CD4-positive, alpha-beta T cell (primary cell): ENCODE data around the gene MTOR. TPM values are rescaled to one million over a fixed set of nuclear protein-coding genes. Genes with fewer than 3 reads are reported as not detected.
"Not testable (repeated sequence)": the region's sequence is repeated elsewhere in the genome, so short reads cannot be mapped to it uniquely, and the experiment has no call there.

Experiments used
- ATAC-seq: fragments of 200-7000 bp; cut with Tn5 transposase; one replicate; pipeline ENCODE4 v1.10.0; 2022; ENCODE audit warnings: mild to moderate bottlenecking; ENCODE audit not compliant: poor library complexity
- CTCF ChIA-PET: fragments of 350-600 bp; sonication (Branson Sonifier 250); formaldehyde crosslinking; loops from one replicate; lab custom pipeline; 2021; ENCODE audit warnings: antibody characterized with exemption, inconsistent platforms; lab: Charles Lee
- POLR2A ChIA-PET: fragments of 350-600 bp; sonication (Branson Sonifier 250); formaldehyde crosslinking; loops from one replicate; lab custom pipeline; 2021; ENCODE audit warnings: antibody characterized with exemption, inconsistent platforms; lab: Charles Lee
- DNase-seq, 14 experiments: peaks; one replicate each; pipeline ENCODE4 v3.0.0-alpha.2; 2013 to 2020; ENCODE audit warnings: mixed read lengths in 2 of 14
- H3K27ac ChIP-seq, 2 donors: one replicate each; pipeline versions ENCODE4 v1.5.1 to v1.7.0; 2013; ENCODE audit warnings: low read length in 2 of 2, low read depth in 1 of 2, mild to moderate bottlenecking in 1 of 2
- H3K27me3 ChIP-seq, 2 experiments: 1 replicate in 1 of 2; 2 replicates in 1 of 2; pipeline versions ENCODE4 v1.6.1 to v1.7.0; 2013; ENCODE audit warnings: low read length in 2 of 2, control low read depth in 1 of 2, mild to moderate bottlenecking in 1 of 2, moderate library complexity in 1 of 2; ENCODE audit not compliant: insufficient read depth in 2 of 2, control insufficient read depth in 1 of 2
- H3K36me3 ChIP-seq: one replicate; pipeline ENCODE4 v1.6.1; 2013; ENCODE audit warnings: low read length, control low read depth; ENCODE audit not compliant: insufficient read depth
- H3K4me1 ChIP-seq: one replicate; pipeline ENCODE4 v1.6.1; 2013; ENCODE audit warnings: low read length, control low read depth; ENCODE audit not compliant: insufficient read depth
- H3K4me3 ChIP-seq: one replicate; pipeline ENCODE4 v1.5.1; 2013; ENCODE audit warnings: mild to moderate bottlenecking, low read length, moderate library complexity
- H3K9me3 ChIP-seq, 2 experiments: 1 replicate in 1 of 2; 2 replicates in 1 of 2; pipeline versions ENCODE4 v1.6.1 to v1.7.0; 2013; ENCODE audit warnings: low read length in 2 of 2, mild to moderate bottlenecking in 2 of 2, control low read depth in 1 of 2, moderate library complexity in 1 of 2; ENCODE audit not compliant: control insufficient read depth in 1 of 2, insufficient read depth in 1 of 2
- H3K27ac Mint-ChIP-seq: one replicate; pipeline ENCODE4 v1.8.0; 2020; ENCODE audit warnings: mixed read lengths
- H3K27me3 Mint-ChIP-seq: one replicate; pipeline ENCODE4 v1.8.0; 2021; ENCODE audit warnings: mixed read lengths
- H3K36me3 Mint-ChIP-seq: one replicate; pipeline ENCODE4 v1.8.0; 2021; ENCODE audit warnings: low read depth, mixed read lengths
- H3K4me1 Mint-ChIP-seq: one replicate; pipeline ENCODE4 v1.8.0; 2021; ENCODE audit warnings: low read depth, mixed read lengths
- H3K4me3 Mint-ChIP-seq: one replicate; pipeline ENCODE4 v1.8.0; 2020; ENCODE audit warnings: mild to moderate bottlenecking, mixed read lengths
- H3K9me3 Mint-ChIP-seq: one replicate; pipeline ENCODE4 v1.8.0; 2020; ENCODE audit warnings: mixed read lengths
- intact Hi-C, 2 experiments: fragments of 100-400 bp; cut with DNase I in 1 of 2; cut with micrococcal nuclease in 1 of 2; formaldehyde crosslinking; loops; one replicate each; pipeline versions ENCODE4 v1.15.1 to v1.9.0; 2023 to 2025; cut with DNase I, micrococcal nuclease
- total RNA-seq, 174 experiments: library from RNA in 2 of 174; stranded (reverse) in 2 of 174; gene quantifications; one replicate each; pipeline ENCODE4 v1.2.3 and lab custom pipeline; 2021 to 2026
- TF ChIP-seq, protein P1 (sequence below): fragments of 200-600 bp; IDR thresholded peaks from one replicate; pipeline ENCODE4 v1.8.0; 2022; ENCODE audit warnings: antibody characterized with exemption, mild to moderate bottlenecking

The MTOR gene
- total RNA-seq, 2 experiments from 2014 or later: 27.3 to 28.9 TPM

DNA sequence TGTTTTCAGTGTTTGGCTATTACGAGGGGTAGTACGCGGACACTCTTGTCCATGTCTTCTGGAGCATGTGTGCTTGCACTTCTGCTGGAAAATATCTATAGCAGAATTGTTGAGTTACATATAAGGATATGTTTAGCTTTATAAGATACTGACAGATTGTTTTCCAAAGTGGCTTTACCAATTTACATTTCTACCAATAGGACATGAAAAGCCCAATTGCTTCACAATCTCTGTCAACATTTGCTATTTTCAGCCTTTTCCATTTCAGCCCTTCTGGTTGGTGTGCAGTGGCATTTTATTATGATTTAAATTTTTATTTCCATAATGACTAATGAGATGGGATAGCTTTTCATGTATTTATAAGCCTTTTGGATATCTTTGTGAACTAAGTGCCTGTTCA lies 79.5 kb downstream of the MTOR start:
- TF ChIP-seq, protein P1, sequence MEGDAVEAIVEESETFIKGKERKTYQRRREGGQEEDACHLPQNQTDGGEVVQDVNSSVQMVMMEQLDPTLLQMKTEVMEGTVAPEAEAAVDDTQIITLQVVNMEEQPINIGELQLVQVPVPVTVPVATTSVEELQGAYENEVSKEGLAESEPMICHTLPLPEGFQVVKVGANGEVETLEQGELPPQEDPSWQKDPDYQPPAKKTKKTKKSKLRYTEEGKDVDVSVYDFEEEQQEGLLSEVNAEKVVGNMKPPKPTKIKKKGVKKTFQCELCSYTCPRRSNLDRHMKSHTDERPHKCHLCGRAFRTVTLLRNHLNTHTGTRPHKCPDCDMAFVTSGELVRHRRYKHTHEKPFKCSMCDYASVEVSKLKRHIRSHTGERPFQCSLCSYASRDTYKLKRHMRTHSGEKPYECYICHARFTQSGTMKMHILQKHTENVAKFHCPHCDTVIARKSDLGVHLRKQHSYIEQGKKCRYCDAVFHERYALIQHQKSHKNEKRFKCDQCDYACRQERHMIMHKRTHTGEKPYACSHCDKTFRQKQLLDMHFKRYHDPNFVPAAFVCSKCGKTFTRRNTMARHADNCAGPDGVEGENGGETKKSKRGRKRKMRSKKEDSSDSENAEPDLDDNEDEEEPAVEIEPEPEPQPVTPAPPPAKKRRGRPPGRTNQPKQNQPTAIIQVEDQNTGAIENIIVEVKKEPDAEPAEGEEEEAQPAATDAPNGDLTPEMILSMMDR: no peak
- Histone ChIP-seq H3K36me3 (peaks cover 30% of the 10 kb centered on the region), H3K27ac (no peak overlapping the region), H3K4me1 (no peaks in the 10 kb centered on the region), H3K27me3 (no peaks in the 10 kb centered on the region), H3K4me3 (no peak overlapping the region), H3K9me3 (no peaks in the 10 kb centered on the region)
- H3K9me3 Mint-ChIP-seq: no peaks in the 10 kb centered on the region
- ChIA-PET POLR2A (interaction anchor here (1.1 kb wide), 1 partner anchor 9 kb away, joined by 3 read pairs; no protein-coding TSS in a partner anchor), CTCF (no interaction called here)
- no peak overlapping the region for H3K27ac Mint-ChIP-seq
- no peaks in the 10 kb centered on the region for H3K27me3 Mint-ChIP-seq
- no peak for DNase-seq
- no peak overlapping the region for H3K4me3 Mint-ChIP-seq
- no peak for ATAC-seq
- no peaks in the 10 kb centered on the region for H3K4me1 Mint-ChIP-seq
- H3K36me3 Mint-ChIP-seq: peaks cover 83% of the 10 kb centered on the region
- intact Hi-C loops: no loop called here

DNA sequence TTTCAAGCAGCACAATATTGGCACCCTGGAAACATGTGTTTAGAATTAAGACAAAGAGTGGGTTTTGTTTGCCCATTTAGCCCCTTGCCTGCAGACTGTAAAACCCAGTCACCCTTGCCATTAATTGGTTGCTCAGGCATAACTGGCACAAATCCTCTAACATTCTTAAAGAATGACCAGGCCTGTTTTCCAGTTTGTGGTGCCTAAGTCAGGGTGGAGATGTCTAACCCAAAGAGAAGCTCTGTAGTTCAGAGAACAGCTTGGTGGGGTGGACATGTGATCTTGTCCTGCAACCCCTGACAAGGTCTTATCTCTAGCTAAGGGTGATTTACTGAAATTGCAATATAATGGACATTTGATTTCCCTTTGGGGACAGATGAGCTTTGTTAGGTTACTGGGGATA lies 82.0 kb downstream of the MTOR start:
- Mint-ChIP-seq H3K4me1 (no peaks in the 10 kb centered on the region), H3K4me3 (no peak overlapping the region), H3K27ac (no peak overlapping the region), H3K9me3 (no peaks in the 10 kb centered on the region), H3K27me3 (no peaks in the 10 kb centered on the region), H3K36me3 (peaks cover 82% of the 10 kb centered on the region)
- intact Hi-C loops: no loop called here
- POLR2A ChIA-PET: no interaction called here
- H3K4me3 ChIP-seq: no peak overlapping the region
- H3K27ac ChIP-seq: no peak overlapping the region
- peaks cover 41% of the 10 kb centered on the region for H3K36me3 ChIP-seq
- TF ChIP-seq, protein P1: no peak
- no peaks in the 10 kb centered on the region for H3K27me3 ChIP-seq
- DNase-seq (no peak), ATAC-seq (no peak)
- CTCF ChIA-PET: no interaction called here
- H3K4me1 ChIP-seq: no peaks in the 10 kb centered on the region
- H3K9me3 ChIP-seq: no peaks in the 10 kb centered on the region

DNA sequence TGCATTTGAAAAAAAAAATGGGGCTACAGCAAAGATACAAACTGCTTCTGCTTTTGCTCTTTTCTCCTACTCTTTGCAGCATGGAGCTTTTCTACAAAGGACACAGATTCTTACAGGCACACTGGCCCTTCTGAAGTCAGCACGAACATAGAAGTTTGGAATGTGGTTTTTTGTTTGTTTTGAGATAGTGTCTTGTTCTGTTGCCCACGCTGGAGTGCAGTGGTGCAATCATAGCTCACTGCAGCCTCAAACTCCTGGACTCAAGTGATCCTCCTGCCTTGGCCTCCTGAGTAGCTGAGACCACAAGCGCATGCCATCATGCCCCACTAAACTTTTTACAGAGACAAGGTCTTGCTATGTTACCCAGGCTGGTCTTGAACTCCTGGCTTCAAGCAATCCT lies 82.6 kb downstream of the MTOR start:
- POLR2A ChIA-PET, H3K27ac Mint-ChIP-seq, H3K9me3 ChIP-seq, intact Hi-C loops, H3K4me1 ChIP-seq, H3K9me3 Mint-ChIP-seq, H3K4me3 Mint-ChIP-seq, H3K27me3 ChIP-seq, ATAC-seq, DNase-seq, H3K27me3 Mint-ChIP-seq, H3K4me3 ChIP-seq, H3K4me1 Mint-ChIP-seq, CTCF ChIA-PET, H3K27ac ChIP-seq: not testable (repeated sequence)
- H3K36me3 ChIP-seq: peaks cover 42% of the 10 kb centered on the region
- H3K36me3 Mint-ChIP-seq: peaks cover 81% of the 10 kb centered on the region

DNA sequence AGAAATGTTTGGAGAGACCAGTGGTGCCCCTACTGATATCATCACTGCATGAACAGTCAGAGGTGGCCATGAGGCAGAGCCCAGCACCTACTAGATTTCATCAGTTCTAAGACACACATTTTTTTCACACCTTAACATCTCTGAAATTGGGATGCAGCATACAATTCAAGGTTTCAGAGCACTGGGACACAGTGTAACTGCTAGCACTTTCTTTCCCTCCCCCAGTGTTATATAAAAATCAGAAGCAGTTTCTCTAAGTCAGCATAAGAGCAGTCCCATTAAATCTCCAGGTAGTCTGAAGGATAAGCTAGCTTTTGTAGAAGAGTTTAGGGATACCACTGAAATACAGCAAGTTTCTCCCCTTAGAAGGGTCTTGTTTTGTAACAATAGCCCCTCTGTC lies 83.2 kb downstream of the MTOR start:
- POLR2A ChIA-PET: no interaction called here
- H3K36me3 Mint-ChIP-seq: peaks cover 80% of the 10 kb centered on the region
- no peak for DNase-seq
- H3K36me3 ChIP-seq: peaks cover 39% of the 10 kb centered on the region
- no peak overlapping the region for H3K27ac ChIP-seq
- no peak overlapping the region for H3K4me3 Mint-ChIP-seq
- no peaks in the 10 kb centered on the region for H3K9me3 ChIP-seq
- CTCF ChIA-PET: no interaction called here
- no peaks in the 10 kb centered on the region for H3K4me1 Mint-ChIP-seq
- intact Hi-C loops: no loop called here
- no peaks in the 10 kb centered on the region for H3K9me3 Mint-ChIP-seq
- no peak for ATAC-seq
- no peak overlapping the region for H3K27ac Mint-ChIP-seq
- H3K4me1 ChIP-seq: no peaks in the 10 kb centered on the region
- TF ChIP-seq, protein P1: no peak
- H3K27me3 ChIP-seq: no peaks in the 10 kb centered on the region
- H3K4me3 ChIP-seq: no peak overlapping the region
- H3K27me3 Mint-ChIP-seq: no peaks in the 10 kb centered on the region
